ENCODE data around the gene COX5A.

DNA sequence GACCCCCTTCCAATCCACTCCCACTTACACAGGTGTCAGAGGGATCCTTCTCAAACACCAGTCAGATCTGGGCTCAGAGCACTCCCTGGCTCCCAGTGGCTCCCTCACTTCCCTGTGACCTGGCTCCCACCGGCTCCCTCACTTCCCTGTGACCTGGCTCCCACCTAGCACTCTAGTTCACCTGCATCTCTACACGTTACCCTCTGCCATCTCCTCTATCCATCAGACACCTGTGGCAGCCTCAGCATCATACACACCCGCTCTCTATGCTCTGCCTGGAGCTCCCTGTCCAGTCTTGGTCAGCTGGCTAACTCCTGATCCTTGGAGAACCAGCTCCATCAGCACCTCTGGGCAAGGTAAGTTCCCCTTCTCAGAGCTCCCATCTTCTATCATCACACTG, 13.1 kb upstream of the COX5A start:
- TF ChIP-seq, protein P1, sequence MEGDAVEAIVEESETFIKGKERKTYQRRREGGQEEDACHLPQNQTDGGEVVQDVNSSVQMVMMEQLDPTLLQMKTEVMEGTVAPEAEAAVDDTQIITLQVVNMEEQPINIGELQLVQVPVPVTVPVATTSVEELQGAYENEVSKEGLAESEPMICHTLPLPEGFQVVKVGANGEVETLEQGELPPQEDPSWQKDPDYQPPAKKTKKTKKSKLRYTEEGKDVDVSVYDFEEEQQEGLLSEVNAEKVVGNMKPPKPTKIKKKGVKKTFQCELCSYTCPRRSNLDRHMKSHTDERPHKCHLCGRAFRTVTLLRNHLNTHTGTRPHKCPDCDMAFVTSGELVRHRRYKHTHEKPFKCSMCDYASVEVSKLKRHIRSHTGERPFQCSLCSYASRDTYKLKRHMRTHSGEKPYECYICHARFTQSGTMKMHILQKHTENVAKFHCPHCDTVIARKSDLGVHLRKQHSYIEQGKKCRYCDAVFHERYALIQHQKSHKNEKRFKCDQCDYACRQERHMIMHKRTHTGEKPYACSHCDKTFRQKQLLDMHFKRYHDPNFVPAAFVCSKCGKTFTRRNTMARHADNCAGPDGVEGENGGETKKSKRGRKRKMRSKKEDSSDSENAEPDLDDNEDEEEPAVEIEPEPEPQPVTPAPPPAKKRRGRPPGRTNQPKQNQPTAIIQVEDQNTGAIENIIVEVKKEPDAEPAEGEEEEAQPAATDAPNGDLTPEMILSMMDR (conservative IDR thresholded peaks at IDR 0.05 in 1 of 2, IDR thresholded peaks at IDR 0.05 in 1 of 2; ENCODE audit: extremely low read depth in 1 of 2, insufficient read depth in 1 of 2, low read depth in 1 of 2, low read length in 2 of 2) = no peak
- TF ChIP-seq EZH2 (IDR thresholded peaks at IDR 0.05; ENCODE audit: borderline replicate concordance, low read length) = no peak

Data from mammary epithelial cell (primary cell).